Islet precursor cell (in vitro differentiated cells): Measurements from ENCODE around the gene AEN.

Experiments
- DNase-seq: peaks from one replicate; pipeline ENCODE4 v3.0.0-alpha.2; 2018

The AEN gene

GRCh38 chr15:88620995-88621772, at the start of gene AEN:
Gene AEN (plus strand): TSS chr15:88621340. CDS start chr15:88626210, 4,870 bp downstream.
- peak; percentile 99 for DNase-seq

- no peak for DNase-seq
These were observed 49.3 kb upstream of the AEN start for GRCh38 chr15:88571852-88572259.

- DNase-seq: peak; percentile 68
These were observed 47.1 kb upstream of the AEN start for GRCh38 chr15:88574077-88574476.

GRCh38 chr15:88574655-88575054, 46.5 kb upstream of the AEN start:
- DNase-seq: no peak

- DNase-seq: no peak
These were observed 41.8 kb upstream of the AEN start for GRCh38 chr15:88579322-88579721.

- DNase-seq: no peak
These were observed 40.6 kb upstream of the AEN start for GRCh38 chr15:88580532-88580931.

- peak; percentile 92 for DNase-seq
These were observed 34.6 kb upstream of the AEN start for GRCh38 chr15:88586401-88587162.

- no peak for DNase-seq
These were observed 30.4 kb upstream of the AEN start for GRCh38 chr15:88590759-88591158.

GRCh38 chr15:88591384-88591783, 29.8 kb upstream of the AEN start:
- no peak for DNase-seq

GRCh38 chr15:88603885-88604284, 17.3 kb upstream of the AEN start:
- no peak for DNase-seq

- peak; percentile 59 for DNase-seq
These were observed 16.6 kb upstream of the AEN start for GRCh38 chr15:88604381-88605188.

GRCh38 chr15:88605189-88606069, 15.7 kb upstream of the AEN start:
- peak; percentile 87 for DNase-seq

GRCh38 chr15:88606070-88606794, 14.9 kb upstream of the AEN start:
- DNase-seq: no peak

GRCh38 chr15:88607951-88608350, 13.2 kb upstream of the AEN start:
- no peak for DNase-seq

GRCh38 chr15:88608607-88609181, 12.4 kb upstream of the AEN start:
- no peak for DNase-seq

- DNase-seq: no peak
These were observed 11.6 kb upstream of the AEN start for GRCh38 chr15:88609344-88610090.

GRCh38 chr15:88610701-88611231, 10.4 kb upstream of the AEN start:
- peak; percentile 87 for DNase-seq

GRCh38 chr15:88612186-88612796, 8.8 kb upstream of the AEN start:
- DNase-seq: no peak

GRCh38 chr15:88613074-88613944, 7.8 kb upstream of the AEN start:
- no peak for DNase-seq
